Hepatic stellate cell (primary cell): ENCODE data around the gene PADI1.

Experiments
- DNase-seq: peaks from one replicate; pipeline ENCODE4 v3.0.0; 2011; ENCODE audit warnings: low spot score

Gene PADI1

GRCh38 chr1:17274186-17275170 lies 69.5 kb downstream of the PADI1 start:
- peak; percentile 83 for DNase-seq

DNA sequence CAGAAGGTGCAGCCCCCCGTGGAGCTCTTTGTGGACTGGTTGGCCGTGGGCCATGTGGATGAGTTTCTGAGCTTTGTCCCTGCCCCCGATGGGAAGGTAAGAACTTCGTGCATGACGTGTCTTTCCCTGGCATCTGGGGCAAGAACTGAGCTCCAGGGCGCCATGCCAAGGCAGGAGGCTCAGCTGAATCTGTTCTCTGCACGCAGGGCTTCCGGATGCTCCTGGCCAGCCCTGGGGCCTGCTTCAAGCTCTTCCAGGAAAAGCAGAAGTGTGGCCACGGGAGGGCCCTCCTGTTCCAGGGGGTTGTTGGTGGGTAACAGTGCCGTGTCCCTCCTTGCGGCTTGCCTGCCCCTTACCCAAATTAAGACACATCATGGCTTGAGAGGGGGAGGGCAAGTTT lies 71.6 kb downstream of the PADI1 start:
- no peak for DNase-seq

- no peak for DNase-seq
Measured at GRCh38 chr1:17277511-17278159, 72.7 kb downstream of the PADI1 start.

DNA sequence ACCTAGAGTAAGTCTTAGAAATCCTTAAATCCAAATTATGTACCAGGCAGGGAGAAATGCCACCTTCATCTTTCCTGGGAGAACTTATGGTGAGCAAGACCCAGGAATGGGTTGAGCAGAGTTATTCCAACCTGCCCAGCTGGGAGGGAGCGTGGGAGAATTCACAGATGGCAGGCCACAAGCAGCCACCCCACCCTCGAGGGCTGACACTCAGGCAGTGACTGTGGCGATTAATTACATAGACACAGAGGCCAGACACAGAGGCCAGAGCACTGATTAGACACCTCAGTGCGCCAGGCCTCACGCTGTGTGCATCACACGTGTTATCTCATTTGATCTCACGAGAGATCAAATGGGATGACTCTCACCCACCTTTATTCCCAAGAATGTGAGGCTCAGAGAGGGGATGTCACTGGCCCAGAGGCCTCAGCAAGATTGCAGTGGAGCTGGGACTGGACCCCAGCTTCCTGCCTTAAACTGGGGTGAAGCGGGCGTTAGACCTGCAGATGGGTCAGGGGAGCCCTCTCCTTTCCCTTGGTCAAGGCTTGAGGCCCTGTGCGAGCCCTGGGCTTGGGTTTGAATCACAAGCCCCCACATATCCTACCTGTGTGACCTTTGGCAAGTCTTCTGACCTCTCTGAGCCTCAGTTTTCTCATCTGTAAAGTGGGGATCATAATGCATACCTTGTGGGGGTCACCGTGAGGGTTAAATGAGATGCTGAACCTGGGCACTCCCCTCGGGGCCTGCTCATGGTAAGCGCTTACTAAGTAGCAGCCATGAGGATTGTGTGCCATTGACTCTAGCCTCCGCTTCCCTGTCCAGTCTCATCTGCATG lies 74.3 kb downstream of the PADI1 start:
- DNase-seq: no peak

GRCh38 chr1:17280436-17280835 lies 75.5 kb downstream of the PADI1 start:
- DNase-seq: no peak

- no peak for DNase-seq
Measured at GRCh38 chr1:17280894-17281293, 76.0 kb downstream of the PADI1 start.

GRCh38 chr1:17281775-17282181 lies 76.8 kb downstream of the PADI1 start:
- no peak for DNase-seq

DNA sequence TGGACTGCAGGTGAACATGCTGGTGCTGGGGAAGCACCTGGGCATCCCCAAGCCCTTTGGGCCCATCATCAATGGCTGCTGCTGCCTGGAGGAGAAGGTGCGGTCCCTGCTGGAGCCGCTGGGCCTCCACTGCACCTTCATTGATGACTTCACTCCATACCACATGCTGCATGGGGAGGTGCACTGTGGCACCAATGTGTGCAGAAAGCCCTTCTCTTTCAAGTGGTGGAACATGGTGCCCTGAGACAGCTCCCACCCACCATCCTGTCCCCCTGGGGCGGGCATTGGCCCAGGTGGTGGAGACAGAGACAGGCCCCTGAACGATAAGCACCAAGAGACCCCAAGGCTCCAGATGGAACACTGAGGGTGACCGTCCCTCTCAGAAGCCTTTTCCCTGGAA lies 77.9 kb downstream of the PADI1 start:
- no peak for DNase-seq

DNA sequence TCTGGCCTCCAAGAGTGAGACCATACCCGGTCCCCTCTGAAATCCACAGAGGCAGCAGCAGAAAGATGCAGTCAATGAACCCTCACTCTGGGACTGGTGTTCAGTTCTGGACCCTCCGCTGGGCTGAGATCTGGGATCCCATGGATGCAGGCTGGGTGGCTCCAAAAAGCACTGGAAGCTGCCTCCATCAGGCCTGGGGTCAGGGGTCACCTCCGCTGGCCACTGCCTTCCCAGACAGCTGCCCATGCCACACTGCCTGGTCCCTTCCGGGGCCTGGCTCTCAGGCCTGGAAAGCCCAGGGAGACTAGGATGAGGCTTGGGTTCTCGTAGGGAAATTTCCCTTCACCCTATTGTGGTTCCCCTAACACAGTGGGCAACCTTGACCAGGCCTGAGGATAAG lies 81.7 kb downstream of the PADI1 start:
- DNase-seq: no peak

DNA sequence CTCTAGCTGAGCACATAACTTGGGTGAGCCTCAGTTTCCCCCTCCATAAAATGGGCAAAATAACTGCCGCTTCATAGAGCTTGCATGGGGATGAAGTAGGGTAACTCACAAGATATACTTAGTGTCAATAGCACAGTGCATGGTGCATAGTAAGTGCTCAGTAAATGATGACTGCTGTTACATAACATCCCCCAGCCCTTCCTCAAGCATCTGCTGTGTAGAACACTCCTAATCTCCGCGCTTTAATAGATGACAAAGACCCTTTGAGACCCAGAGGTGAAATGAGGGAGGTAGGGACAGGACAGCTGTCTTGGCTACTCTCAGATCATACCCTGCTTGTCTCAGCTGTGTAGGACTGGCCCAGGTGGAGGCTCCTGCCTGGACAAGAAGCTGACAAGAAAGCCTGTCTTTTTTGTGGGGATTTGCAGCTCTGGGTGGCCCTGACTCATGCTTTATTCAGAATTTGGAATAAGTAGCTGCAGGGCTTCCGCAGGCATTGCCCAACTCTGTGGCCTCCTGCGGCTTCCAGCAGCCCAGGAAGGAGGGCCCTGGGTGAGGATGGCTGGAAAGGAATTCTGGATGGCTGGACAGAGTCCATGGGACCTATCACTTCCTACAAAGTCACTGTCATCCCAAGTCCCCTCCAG lies 82.3 kb downstream of the PADI1 start:
- DNase-seq: peak; percentile 65

- DNase-seq: no peak
Measured at GRCh38 chr1:17289721-17290120, 84.8 kb downstream of the PADI1 start.

DNA sequence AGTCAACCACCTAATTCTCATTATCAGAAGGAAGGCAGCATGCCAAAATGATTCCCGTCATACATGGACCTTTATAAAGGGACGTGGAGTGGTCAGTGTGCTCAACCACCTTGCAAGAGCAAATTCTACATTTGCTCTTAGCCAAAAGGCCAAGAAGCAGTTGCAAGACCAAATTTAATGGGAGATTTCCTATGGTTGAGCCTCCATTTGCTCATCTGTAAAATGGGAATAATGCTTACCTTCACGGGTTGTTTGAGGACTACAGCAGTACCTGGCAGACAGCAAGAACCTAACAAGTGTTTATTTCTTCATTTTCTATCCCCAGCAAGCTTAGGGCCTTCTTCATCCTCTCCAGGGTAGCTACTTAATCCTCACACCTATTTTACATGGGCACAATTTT lies 85.6 kb downstream of the PADI1 start:
- no peak for DNase-seq

DNA sequence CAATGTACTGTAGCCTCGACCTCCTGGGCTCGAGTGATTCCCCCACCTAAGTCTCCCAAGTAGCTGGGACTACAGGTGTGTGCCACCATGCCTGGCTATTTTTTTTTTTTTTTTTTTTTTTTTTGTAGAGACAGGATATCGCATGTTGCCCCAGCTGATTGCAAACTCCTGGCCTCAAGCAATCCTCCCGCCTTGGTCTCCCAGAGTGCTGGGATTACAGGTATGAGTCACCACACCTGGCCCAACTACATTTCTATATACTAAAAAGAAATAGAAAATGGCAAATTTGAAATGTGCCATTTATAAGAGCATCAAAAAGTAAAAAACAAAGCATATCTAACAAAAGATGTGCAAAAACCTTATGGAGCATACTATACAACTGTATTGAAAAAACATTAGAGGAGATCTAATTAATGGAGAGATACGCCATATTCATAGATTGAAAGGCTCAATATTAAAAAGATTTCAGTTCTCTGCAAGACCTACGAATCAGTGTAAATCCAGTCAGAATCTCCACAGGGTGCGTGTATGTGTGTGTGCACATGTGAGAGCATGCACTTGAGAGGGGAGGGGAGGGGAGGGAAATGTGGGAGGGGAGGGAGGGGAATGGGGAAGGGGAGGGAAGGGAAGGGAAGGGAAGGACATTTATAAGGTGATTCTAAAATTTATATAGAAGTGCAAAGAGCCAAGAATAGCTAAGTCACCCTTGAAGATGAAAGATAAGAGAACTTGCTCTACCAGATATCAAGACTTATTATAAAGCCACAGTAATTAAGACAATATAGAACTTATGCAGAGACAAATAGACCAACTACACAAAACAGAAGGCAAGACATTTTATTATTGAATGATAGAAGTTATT lies 87.6 kb downstream of the PADI1 start:
- DNase-seq: no peak

DNA sequence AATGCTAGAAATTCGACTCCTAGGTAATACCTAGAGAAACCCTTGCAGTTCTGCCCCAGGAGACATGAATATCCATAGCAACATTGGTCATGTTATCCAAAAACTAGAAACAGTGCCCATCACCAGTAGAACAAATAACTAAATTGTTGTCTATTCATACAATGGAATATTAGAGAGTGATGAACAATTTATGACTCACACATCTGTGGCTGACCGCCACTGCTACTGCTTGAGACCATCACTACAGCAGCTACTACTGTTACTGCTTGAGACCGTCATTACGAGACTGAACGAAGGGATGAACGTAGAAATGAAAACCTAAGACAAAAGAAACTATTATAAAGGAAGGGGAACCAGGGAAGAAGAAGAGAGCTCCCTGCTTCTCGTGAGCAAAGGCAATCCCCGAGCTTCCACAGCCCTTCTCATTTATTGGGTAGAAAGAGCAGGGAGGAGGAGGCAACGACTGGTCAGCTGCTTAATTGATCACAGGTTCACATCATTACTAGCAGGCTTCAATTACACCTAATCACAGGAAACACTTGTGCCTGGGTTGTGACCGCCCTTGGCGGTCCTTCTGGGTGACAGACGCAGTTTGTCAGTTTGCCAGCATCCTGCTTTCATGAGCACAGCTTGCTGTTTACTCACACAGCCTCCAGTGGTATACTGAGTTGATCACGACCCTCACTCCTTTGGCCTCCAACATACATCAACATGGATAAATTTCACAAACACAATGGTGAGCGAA lies 88.9 kb downstream of the PADI1 start:
- no peak for DNase-seq

- no peak for DNase-seq
Measured at GRCh38 chr1:17295292-17295691, 90.4 kb downstream of the PADI1 start.
